GM18526 (cell line): ENCODE measurements around the gene BMP6.

ENCODE experiments used
- POLR2A ChIP-seq: IDR thresholded peaks from 3 replicates; pipeline ENCODE4 v1.6.1; 2011; ENCODE audit not compliant: insufficient read length; ENCODE audit errors: extremely low read depth

Gene BMP6

GRCh38 chr6:7903673-7904072 lies 177.8 kb downstream of the BMP6 start:
- no peak for TF ChIP-seq POLR2A

GRCh38 chr6:7904654-7905319 lies 178.9 kb downstream of the BMP6 start:
- no peak for TF ChIP-seq POLR2A

GRCh38 chr6:7905416-7905815 lies 179.5 kb downstream of the BMP6 start:
- no peak for TF ChIP-seq POLR2A

GRCh38 chr6:7906741-7907140 lies 180.8 kb downstream of the BMP6 start:
- TF ChIP-seq POLR2A, result no peak

- no peak for TF ChIP-seq POLR2A
Measured at GRCh38 chr6:7907159-7907558, 181.3 kb downstream of the BMP6 start.

- peak; percentile 12 for TF ChIP-seq POLR2A
Measured at GRCh38 chr6:7909323-7910276, 183.7 kb downstream of the BMP6 start.

GRCh38 chr6:7910298-7910653 lies 184.4 kb downstream of the BMP6 start:
- TF ChIP-seq POLR2A, result no peak

GRCh38 chr6:7910654-7911344 lies 184.9 kb downstream of the BMP6 start, which contains the start of gene TXNDC5:
TXNDC5 (minus strand) TSS chr6:7910788; CDS start chr6:7910776, 12 bp downstream.
- peak; percentile 76 for TF ChIP-seq POLR2A

GRCh38 chr6:7911345-7911725 lies 185.4 kb downstream of the BMP6 start:
- no peak for TF ChIP-seq POLR2A

- TF ChIP-seq POLR2A, result no peak
Measured at GRCh38 chr6:7912024-7912423, 186.1 kb downstream of the BMP6 start.

- no peak for TF ChIP-seq POLR2A
Measured at GRCh38 chr6:7912736-7913517, 187.0 kb downstream of the BMP6 start.

GRCh38 chr6:7914311-7914710 lies 188.4 kb downstream of the BMP6 start:
- TF ChIP-seq POLR2A, result no peak

- TF ChIP-seq POLR2A, result no peak
Measured at GRCh38 chr6:7914991-7915789, 189.3 kb downstream of the BMP6 start.

- TF ChIP-seq POLR2A, result no peak
Measured at GRCh38 chr6:7916959-7917358, 191.1 kb downstream of the BMP6 start.
